ENCODE data around the gene DPP7.
A peak's percentile ranks its signal among the peaks of the same experiment; 100 is the strongest.

The DPP7 gene

DNA sequence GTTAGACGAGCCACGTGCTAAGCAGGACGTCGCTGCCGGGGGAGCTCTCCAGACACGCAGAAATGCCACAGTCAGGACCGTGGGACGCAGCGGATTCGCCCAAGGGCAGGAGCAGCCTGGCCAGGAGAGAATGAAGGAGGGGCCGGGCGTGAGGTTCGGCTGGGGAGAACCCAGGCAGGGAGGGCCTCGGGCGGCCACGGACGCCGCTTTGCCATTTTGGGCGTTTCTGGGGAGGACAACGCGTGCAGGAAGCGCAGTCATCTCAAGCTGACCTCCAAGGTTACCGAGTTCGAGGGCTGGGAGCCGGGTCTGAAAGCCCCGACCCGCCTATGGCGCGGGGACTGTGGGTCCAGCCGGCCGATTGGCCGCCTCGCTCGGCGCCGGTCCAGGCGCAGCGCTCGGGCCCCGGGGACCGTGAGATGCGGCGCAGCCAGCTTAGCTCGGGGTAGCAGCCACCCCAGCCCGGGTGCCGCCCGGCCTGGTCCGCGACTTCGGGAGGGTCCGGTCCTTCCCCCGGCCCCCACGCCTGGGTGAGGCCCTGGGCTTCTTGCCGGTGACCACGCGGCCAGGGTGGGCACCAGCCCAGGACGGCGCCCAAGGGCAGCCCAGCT lies 28.5 kb downstream of the DPP7 start:
- no peak for TF ChIP-seq CTCF (IDR thresholded peaks at IDR 0.05; ENCODE audit: control insufficient read depth, insufficient read depth, low read depth, low read length, missing control alignments)
- DNase-seq (ENCODE audit: low read depth) = no peak

DNA sequence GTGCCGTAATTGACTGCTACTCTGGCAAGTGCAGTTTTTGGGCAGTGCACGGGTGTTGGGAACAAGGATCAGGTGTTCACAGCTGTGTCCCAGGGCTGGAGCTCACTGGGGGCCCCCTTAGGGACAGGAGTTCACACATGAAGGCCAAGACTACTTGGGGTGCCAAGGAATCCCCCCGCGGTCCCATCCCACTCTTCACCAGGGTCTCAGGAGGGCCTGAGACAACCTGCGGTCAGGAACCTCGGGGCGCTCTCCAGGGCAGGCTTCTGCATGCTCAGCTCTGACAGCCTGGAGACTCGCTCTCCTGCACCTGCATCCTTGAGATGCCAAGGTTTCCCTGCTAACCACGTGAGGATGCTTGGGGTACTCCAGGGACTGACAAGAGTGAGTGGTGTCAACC lies 30.0 kb downstream of the DPP7 start:
- no peak overlapping the region for H3K4me3 ChIP-seq (ENCODE audit: control insufficient read depth, low read depth, low read length)
- no peak for DNase-seq (ENCODE audit: low read depth)
- TF ChIP-seq CTCF (IDR thresholded peaks at IDR 0.05; ENCODE audit: control insufficient read depth, insufficient read depth, low read depth, low read length, missing control alignments) = no peak

More for the DNA sequence above, 28.5 kb downstream of the DPP7 start:
- H3K4me3 ChIP-seq (ENCODE audit: control insufficient read depth, low read depth, low read length) = peak overlapping the region; percentile 66

DNA sequence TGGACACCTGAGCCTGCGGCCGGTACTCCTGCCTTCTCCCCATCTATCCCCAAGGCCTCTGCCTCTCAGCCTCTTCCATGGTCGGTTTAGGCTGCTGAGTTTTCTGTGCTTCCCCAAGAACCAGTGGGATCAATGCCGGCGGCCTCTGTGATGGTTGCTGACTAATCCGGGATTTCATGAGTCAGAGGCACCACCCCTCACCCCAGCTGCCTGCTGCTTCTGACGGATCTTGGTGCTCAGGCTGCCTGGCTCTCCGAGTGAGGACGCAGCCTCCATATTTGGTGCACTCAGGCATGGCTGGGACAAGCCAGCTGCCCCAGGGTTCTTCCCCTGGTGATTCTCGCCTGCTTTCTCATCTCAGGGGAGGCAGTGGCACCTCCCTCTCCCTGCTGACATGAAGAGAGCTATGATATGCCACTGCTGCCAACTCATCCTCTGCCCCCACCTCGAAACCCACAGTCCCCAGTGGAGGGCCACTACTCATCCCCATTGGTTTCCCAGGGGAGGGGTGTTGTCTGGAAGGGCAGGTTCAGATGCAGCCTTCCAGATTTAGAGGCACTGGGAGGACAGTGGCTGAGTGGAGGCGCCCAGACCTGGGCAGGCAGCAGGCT lies 31.0 kb downstream of the DPP7 start:
- H3K4me3 ChIP-seq (ENCODE audit: control insufficient read depth, low read depth, low read length) = no peak overlapping the region
- peak; percentile 82 for DNase-seq (ENCODE audit: low read depth)
- no peak for TF ChIP-seq CTCF (IDR thresholded peaks at IDR 0.05; ENCODE audit: control insufficient read depth, insufficient read depth, low read depth, low read length, missing control alignments)

- no peak for DNase-seq (ENCODE audit: low read depth)
- no peak for TF ChIP-seq CTCF (IDR thresholded peaks at IDR 0.05; ENCODE audit: control insufficient read depth, insufficient read depth, low read depth, low read length, missing control alignments)
- H3K4me3 ChIP-seq (ENCODE audit: control insufficient read depth, low read depth, low read length) = no peak overlapping the region
These were observed 31.6 kb downstream of the DPP7 start for GRCh38 chr9:137082925-137083290.

DNA sequence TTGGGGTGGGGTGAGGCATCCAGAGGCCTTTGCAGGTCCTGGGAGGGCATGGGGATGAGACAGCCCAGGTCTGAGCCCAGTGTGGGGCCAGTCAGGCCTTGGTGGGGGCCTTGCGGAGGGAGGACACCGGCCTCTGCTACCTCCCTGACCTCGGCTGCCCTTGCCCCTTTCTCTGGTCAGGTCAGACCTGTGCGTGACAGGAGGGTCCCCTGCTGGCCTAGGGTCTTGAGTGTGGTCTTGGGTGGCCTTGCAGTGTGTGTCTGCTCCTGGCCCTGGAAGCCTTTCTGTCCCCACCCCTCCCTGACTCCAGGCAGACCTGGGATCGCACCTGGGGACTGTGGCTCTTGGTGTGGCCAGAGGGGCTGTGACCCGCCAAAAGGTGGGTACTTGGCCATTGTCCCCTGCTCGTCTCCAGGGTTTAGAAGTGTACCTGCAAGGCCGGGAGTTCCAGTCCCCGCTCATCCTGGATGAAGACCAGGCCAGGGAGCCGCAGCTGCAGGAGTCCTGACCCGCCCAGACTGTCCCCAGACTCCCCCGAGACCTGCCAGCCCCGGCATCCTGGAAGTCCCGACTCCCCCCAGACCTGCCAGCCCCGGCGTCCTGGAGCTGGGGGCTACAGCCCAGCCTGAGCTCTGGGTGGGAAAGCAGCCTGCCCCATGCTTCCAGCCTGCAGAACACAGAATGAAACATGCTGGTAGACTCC lies 32.2 kb downstream of the DPP7 start:
- DNase-seq (ENCODE audit: low read depth) = no peak
- no peak for TF ChIP-seq CTCF (IDR thresholded peaks at IDR 0.05; ENCODE audit: control insufficient read depth, insufficient read depth, low read depth, low read length, missing control alignments)
- no peak overlapping the region for H3K4me3 ChIP-seq (ENCODE audit: control insufficient read depth, low read depth, low read length)

DNA sequence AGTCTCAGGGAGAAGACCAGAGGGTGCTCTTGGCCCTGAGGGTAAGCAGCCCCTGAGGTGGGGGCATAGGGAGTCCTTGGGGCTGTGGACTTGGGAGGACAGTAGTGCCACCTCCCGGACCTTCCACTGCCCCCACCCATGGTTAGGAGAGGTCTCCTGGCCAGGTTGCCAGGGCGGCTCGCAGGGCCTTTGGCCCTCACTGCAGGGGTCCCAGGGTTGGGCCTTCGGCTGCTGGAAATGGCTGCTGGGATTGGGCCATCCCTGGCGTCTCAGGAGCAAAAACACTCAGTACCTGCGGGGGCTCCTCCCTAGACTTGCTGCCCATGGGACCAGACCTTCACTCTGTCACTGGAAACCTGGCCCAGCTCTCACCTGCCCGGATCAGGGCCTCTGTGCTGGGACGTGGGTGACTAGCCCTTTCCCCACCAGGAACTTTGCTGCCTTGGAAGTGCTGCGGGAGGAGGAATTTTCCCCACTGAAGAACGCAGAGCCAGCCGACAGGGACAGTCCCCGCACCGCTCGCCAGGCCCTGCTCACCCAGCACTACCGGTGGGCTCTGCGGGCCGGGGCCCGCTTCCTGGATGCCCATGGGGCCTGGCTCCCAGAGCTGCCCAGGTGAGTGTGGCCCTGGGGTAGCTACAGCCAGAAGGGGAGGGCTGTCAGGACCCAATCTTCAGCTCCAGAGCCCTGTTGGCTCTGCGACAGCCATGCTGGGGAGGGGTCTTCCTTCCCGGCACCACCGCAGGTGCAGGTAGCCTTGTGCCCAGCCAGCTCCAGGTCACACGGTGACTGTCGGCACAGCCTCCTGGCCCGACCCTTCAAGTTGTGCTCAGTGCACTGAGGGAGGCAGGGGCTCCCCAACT lies 34.0 kb downstream of the DPP7 start:
- H3K4me3 ChIP-seq (ENCODE audit: control insufficient read depth, low read depth, low read length) = no peak overlapping the region
- no peak for DNase-seq (ENCODE audit: low read depth)
- no peak for TF ChIP-seq CTCF (IDR thresholded peaks at IDR 0.05; ENCODE audit: control insufficient read depth, insufficient read depth, low read depth, low read length, missing control alignments)

Measured in AG09309 (cell line).